H1 (cell line): ENCODE measurements around the gene SPSB3. TPM values are rescaled to one million over a fixed set of nuclear protein-coding genes. Genes with fewer than 3 reads are reported as not detected.

Experiments used
- CTCF ChIA-PET: fragments of 300-600 bp; sonication (Branson Sonifier 250); formaldehyde crosslinking; loops from one replicate; lab custom pipeline; 2021; ENCODE audit not compliant: partially characterized antibody; lab: Charles Lee
- POLR2A ChIA-PET: fragments of 300-600 bp; sonication (Branson Sonifier 250); formaldehyde crosslinking; loops from one replicate; lab custom pipeline; 2021; ENCODE audit warnings: inconsistent platforms; ENCODE audit not compliant: partially characterized antibody; lab: Charles Lee
- DNase-seq, 2 experiments: peaks; one replicate each; pipeline versions ENCODE4 v3.0.0 to v3.0.0-alpha.2; 2010 to 2022; ENCODE audit warnings: low spot score in 2 of 2, low read depth in 1 of 2, mixed read lengths in 1 of 2
- FAIRE-seq: peaks from 2 replicates; lab custom pipeline; 2011; peaks lifted over from hg19 to GRCh38; lab: Jason Lieb, UNC
- H2AFZ ChIP-seq: 2 replicates; pipeline ENCODE4 v1.8.1; 2012; ENCODE audit warnings: low read length, inconsistent platforms
- H2AK5ac ChIP-seq: 2 replicates; pipeline ENCODE4 v1.6.1; 2013; ENCODE audit warnings: low read depth, low read length
- H2BK120ac ChIP-seq: replicated peaks from 2 replicates; pipeline ENCODE3; 2013; ENCODE audit warnings: low read depth, low read length, inconsistent platforms
- H2BK12ac ChIP-seq: 2 replicates; pipeline ENCODE4 v1.6.1; 2013; ENCODE audit warnings: low read depth, low read length
- H2BK15ac ChIP-seq: 2 replicates; pipeline ENCODE4 v1.6.1; 2013; ENCODE audit warnings: low read length
- H2BK20ac ChIP-seq: 2 replicates; pipeline ENCODE4 v1.6.1; 2013; ENCODE audit warnings: low read length
- H2BK5ac ChIP-seq: 2 replicates; pipeline ENCODE4 v1.6.1; 2013; ENCODE audit warnings: low read depth, low read length
- H3K14ac ChIP-seq: 2 replicates; pipeline ENCODE4 v1.6.1; 2013; ENCODE audit warnings: inconsistent platforms; ENCODE audit not compliant: insufficient read length
- H3K18ac ChIP-seq: 2 replicates; pipeline ENCODE4 v1.6.1; 2013; ENCODE audit warnings: low read length; ENCODE audit errors: extremely low read depth
- H3K23ac ChIP-seq: 2 replicates; pipeline ENCODE4 v1.6.1; 2013; ENCODE audit warnings: inconsistent platforms; ENCODE audit not compliant: insufficient read length
- H3K23me2 ChIP-seq: 2 replicates; pipeline ENCODE4 v1.6.1; 2013; ENCODE audit warnings: low read depth, low read length
- H3K27ac ChIP-seq: 2 replicates; pipeline ENCODE4 v1.6.1; 2011; ENCODE audit warnings: low read depth, low read length, inconsistent platforms
- H3K27me3 ChIP-seq, 4 experiments: replicated peaks in 1 of 4; 1 replicate in 1 of 4; 2 replicates in 3 of 4; pipeline versions ENCODE4 v1.6.1 to v1.8.1; 2011 to 2013; ENCODE audit warnings: low read length in 3 of 4, mild to moderate bottlenecking in 3 of 4, inconsistent platforms in 2 of 4, mixed read lengths in 2 of 4, moderate library complexity in 1 of 4; ENCODE audit not compliant: control insufficient read depth in 3 of 4, insufficient read depth in 3 of 4; ENCODE audit errors: extremely low read depth in 1 of 4
- H3K36me3 ChIP-seq, 4 experiments: 2 replicates each; pipeline versions ENCODE4 v1.6.1 to v1.8.1; 2011 to 2013; ENCODE audit warnings: mild to moderate bottlenecking in 4 of 4, low read length in 3 of 4, moderate library complexity in 2 of 4, control low read depth in 1 of 4, inconsistent platforms in 1 of 4; ENCODE audit not compliant: insufficient read depth in 4 of 4, control insufficient read depth in 2 of 4
- H3K4ac ChIP-seq: replicated peaks from 2 replicates; pipeline ENCODE3; 2013; ENCODE audit warnings: low read length, low read depth, mixed read lengths, inconsistent platforms; ENCODE audit not compliant: insufficient read length
- H3K4me1 ChIP-seq, 4 experiments: replicated peaks in 1 of 4; 1 replicate in 1 of 4; 2 replicates in 3 of 4; pipeline versions ENCODE4 v1.6.1 to v1.8.1; 2011 to 2013; ENCODE audit warnings: low read length in 3 of 4, inconsistent platforms in 2 of 4, mixed read lengths in 1 of 4; ENCODE audit not compliant: insufficient read depth in 4 of 4, control insufficient read depth in 3 of 4
- H3K4me2 ChIP-seq, 2 experiments: 2 replicates each; pipeline versions ENCODE4 v1.6.1 to v1.8.1; 2011 to 2013; ENCODE audit warnings: low read depth in 2 of 2, low read length in 2 of 2, control low read depth in 1 of 2, inconsistent platforms in 1 of 2, mild to moderate bottlenecking in 1 of 2; ENCODE audit not compliant: insufficient read depth in 1 of 2
- H3K4me3 ChIP-seq, 4 experiments: fragments of 200-600, 300-600 bp in 1 of 4; sonication (generic), shearing (Covaris generic), sonication (Bioruptor Twin) in 1 of 4; 2 replicates each; pipeline versions ENCODE4 v1.5.1 to v1.8.1; 2011 to 2016; ENCODE audit warnings: low read length in 4 of 4, low read depth in 3 of 4, control low read depth in 2 of 4, inconsistent platforms in 2 of 4, mild to moderate bottlenecking in 2 of 4, mixed read lengths in 1 of 4, moderate library complexity in 1 of 4; ENCODE audit not compliant: insufficient read depth in 2 of 4; ENCODE audit errors: extremely low read depth in 1 of 4
- H3K56ac ChIP-seq: replicated peaks from 2 replicates; pipeline ENCODE3; 2013; ENCODE audit warnings: low read depth, mild to moderate bottlenecking, mixed read lengths, low read length, inconsistent platforms; ENCODE audit not compliant: insufficient read length
- H3K79me1 ChIP-seq: 2 replicates; pipeline ENCODE4 v1.6.1; 2013; ENCODE audit warnings: low read depth, low read length, control low read depth
- H3K79me2 ChIP-seq, 2 experiments: 2 replicates each; pipeline versions ENCODE4 v1.6.1 to v1.8.1; 2012 to 2013; ENCODE audit warnings: low read length in 2 of 2, mild to moderate bottlenecking in 2 of 2, inconsistent platforms in 1 of 2; ENCODE audit not compliant: insufficient read depth in 2 of 2, control insufficient read depth in 1 of 2
- H3K9ac ChIP-seq, 4 experiments: replicated peaks in 1 of 4; 1 replicate in 1 of 4; 2 replicates in 3 of 4; pipeline versions ENCODE4 v1.6.1 to v1.8.1; 2011 to 2013; ENCODE audit warnings: low read depth in 3 of 4, low read length in 3 of 4, control low read depth in 2 of 4, mild to moderate bottlenecking in 2 of 4, moderate library complexity in 2 of 4, inconsistent platforms in 1 of 4; ENCODE audit errors: extremely low read depth in 1 of 4
- H3K9me3 ChIP-seq, 2 experiments: 2 replicates each; pipeline versions ENCODE4 v1.6.1 to v1.8.1; 2012 to 2013; ENCODE audit warnings: mild to moderate bottlenecking in 2 of 2, moderate library complexity in 2 of 2, control low read depth in 1 of 2, inconsistent platforms in 1 of 2, low read depth in 1 of 2, low read length in 1 of 2, mixed read lengths in 1 of 2; ENCODE audit not compliant: insufficient read depth in 2 of 2
- H4K20me1 ChIP-seq, 2 experiments: replicated peaks in 1 of 2; 2 replicates each; pipeline versions ENCODE3 to v1.8.1; 2011 to 2013; ENCODE audit warnings: inconsistent platforms in 2 of 2, low read length in 2 of 2, mild to moderate bottlenecking in 1 of 2; ENCODE audit not compliant: insufficient read depth in 2 of 2, control insufficient read depth in 1 of 2
- H4K5ac ChIP-seq: 2 replicates; pipeline ENCODE4 v1.6.1; 2013; ENCODE audit warnings: low read length, low read depth, mixed read lengths, inconsistent platforms; ENCODE audit not compliant: insufficient read length
- H4K8ac ChIP-seq: 2 replicates; pipeline ENCODE4 v1.8.0; 2013; ENCODE audit warnings: mild to moderate bottlenecking, moderate library complexity, low read length, inconsistent platforms; ENCODE audit not compliant: insufficient read depth; ENCODE audit errors: extremely low read depth
- H4K91ac ChIP-seq: replicated peaks from 2 replicates; pipeline ENCODE3; 2013; ENCODE audit warnings: low read length, mixed read lengths, inconsistent platforms; ENCODE audit not compliant: insufficient read length
- CHD2 ChIP-seq: IDR thresholded peaks from 2 replicates; pipeline ENCODE4 v1.6.1; 2012; ENCODE audit warnings: low read length, improper control_type of control experiment
- RFX5 ChIP-seq: IDR thresholded peaks from 2 replicates; pipeline ENCODE4 v1.6.1; 2011; ENCODE audit warnings: low read depth, low read length, improper control_type of control experiment, borderline replicate concordance
- SP1 ChIP-seq: IDR thresholded peaks from 2 replicates; pipeline ENCODE4 v1.6.1; 2011; ENCODE audit warnings: low read depth, low read length
- SP2 ChIP-seq: IDR thresholded peaks from 2 replicates; pipeline ENCODE4 v1.6.1; 2012; ENCODE audit warnings: mild to moderate bottlenecking, low read length, inconsistent platforms
- TAF1 ChIP-seq: IDR thresholded peaks from 2 replicates; pipeline ENCODE4 v1.6.1; 2011; ENCODE audit warnings: mild to moderate bottlenecking, low read depth, low read length
- YY1 ChIP-seq: IDR thresholded peaks from 2 replicates; pipeline ENCODE4 v1.6.1; 2011; ENCODE audit warnings: low read depth, mild to moderate bottlenecking, low read length
- WGBS, 2 experiments: shearing (Covaris generic) in 1 of 2; methylation state at CpG; one replicate each; pipeline versions ENCODE4 v1.1.6 to v1.1.7; 2013 to 2015; ENCODE audit warnings: low lambda C conversion rate in 2 of 2, mixed read lengths in 2 of 2, inconsistent platforms in 1 of 2, low coverage in 1 of 2, missing lambda C conversion rate in 1 of 2; ENCODE audit not compliant: insufficient replicate concordance in 2 of 2, insufficient coverage in 1 of 2, insufficient read length in 1 of 2; ENCODE audit errors: extremely low coverage in 1 of 2, missing lambda C conversion rate in 1 of 2; 5-methylcytosine and 5-hydroxymethylcytosine counted together
- polyA plus RNA-seq, 7 experiments: library from polyadenylated mRNA; depleted of rRNA in 3 of 7; stranded (reverse) in 5 of 7; unstranded in 2 of 7; fragments of >200 nt in 5 of 7; fragments of 200-250 nt in 2 of 7; gene quantifications; 1 replicate in 5 of 7; 2 replicates in 1 of 7; 4 replicates in 1 of 7; pipeline versions ENCODE4 v1.2.1 to v1.2.3, GENCODE V29; 2011 to 2013; ENCODE audit warnings: missing spikeins in 2 of 7, mixed read lengths in 2 of 7
- total RNA-seq: library from RNA; stranded (reverse); fragmentation: NEBNext Ultra II Directional; extraction: Animal tissue kit (Norgen Biotek cat#: 25700); gene quantifications from 2 replicates; pipeline ENCODE4 v1.2.1, GENCODE V29; 2021

SPSB3 gene
- total and polyA plus RNA-seq, 2 of the 8 experiments (the other 6 are each of a cell fraction or from before 2014, with no cell fraction given) = 22.5 to 37.8 TPM

GRCh38 chr16:1764971-1765370, 17.4 kb downstream of the SPSB3 start:
- H2BK15ac ChIP-seq = no peak overlapping the region
- no peak overlapping the region for H4K5ac ChIP-seq
- no peak overlapping the region for H3K23ac ChIP-seq
- CTCF ChIA-PET = interaction anchor here (0.8 to 3.3 kb wide), 12 partner anchors 9 to 74 kb away, joined by 3 to 21 read pairs (median 6); partner anchors contain the start of genes EME2, IGFALS, MAPK8IP3 and MRPS34
- no peak for FAIRE-seq
- no peak overlapping the region for H3K4ac ChIP-seq
- H3K9ac ChIP-seq = no peak overlapping the region; a peak in 1 of 7 replicates
- H3K4me1 ChIP-seq = peaks cover 0 to 17% (median 8%) of the 10 kb centered on the region in 4 experiments; a peak in 5 of 7 replicates
- H3K79me1 ChIP-seq = no peaks in the 10 kb centered on the region
- no peak overlapping the region for H2BK120ac ChIP-seq
- H2AFZ ChIP-seq = no peak overlapping the region
- H3K27ac ChIP-seq = no peak overlapping the region
- no peak overlapping the region for H2BK5ac ChIP-seq
- H3K18ac ChIP-seq = no peak overlapping the region
- peaks cover 1 to 9% of the 10 kb centered on the region in 2 experiments for H4K20me1 ChIP-seq
- no peak overlapping the region for H3K56ac ChIP-seq
- H3K27me3 ChIP-seq = no peaks in the 10 kb centered on the region; a peak in 1 of 7 replicates
- no peak overlapping the region for H3K14ac ChIP-seq
- H4K91ac ChIP-seq = no peak overlapping the region
- no peaks in the 10 kb centered on the region; a peak in 1 of 4 replicates for H3K79me2 ChIP-seq
- no peak overlapping the region for H3K4me3 ChIP-seq
- no peak overlapping the region for H2BK12ac ChIP-seq
- peaks cover 3 to 37% (median 7%) of the 10 kb centered on the region in 4 experiments; a peak in 4 of 8 replicates for H3K36me3 ChIP-seq
- no peaks in the 10 kb centered on the region; the same call in 1 of the 2 replicates for H3K23me2 ChIP-seq
- H2AK5ac ChIP-seq = no peak overlapping the region
- no peaks in the 10 kb centered on the region; a peak in 1 of 4 replicates for H3K9me3 ChIP-seq
- WGBS, 2 experiments = 93% methylated on average over 16 of the region's 21 CpGs; no CpG with 5 or more reads in 1 of the 2 experiments
- no peak overlapping the region for H4K8ac ChIP-seq
- POLR2A ChIA-PET = interaction anchor here (1.3 to 13.5 kb wide), 6 partner anchors 7 to 269 kb away, joined by 3 to 246 read pairs (median 12); partner anchors contain the start of genes EME2, JPT2, MAPK8IP3 and MRPS34
- DNase-seq = no peak
- no peak overlapping the region; a peak in 1 of 4 replicates for H3K4me2 ChIP-seq
- no peak overlapping the region for H2BK20ac ChIP-seq
- TF ChIP-seq RFX5 (no peak), SP2 (no peak), CHD2 (no peak), YY1 (no peak), SP1 (no peak), TAF1 (no peak)
